WTC11 (cell line): ENCODE measurements around the gene ITPR1. TPM values are rescaled to one million over a fixed set of nuclear protein-coding genes. Genes with fewer than 3 reads are reported as not detected.
A peak's percentile ranks its signal among the peaks of the same experiment; 100 is the strongest.

Experiments used
- ATAC-seq: fragments of 200-7000 bp; cut with Tn5 transposase; 2 replicates; pipeline ENCODE4 v1.10.0; 2021; ENCODE audit warnings: mild to moderate bottlenecking, moderate library complexity
- CTCF ChIA-PET: fragments of 300-600 bp; sonication (Branson Sonifier 250); formaldehyde crosslinking; loops from one replicate; lab custom pipeline; 2021; ENCODE audit warnings: antibody characterized with exemption; lab: Charles Lee
- POLR2A ChIA-PET: fragments of 350-600 bp; sonication (Branson Sonifier 250); formaldehyde crosslinking; loops from one replicate; lab custom pipeline; 2021; ENCODE audit warnings: antibody characterized with exemption; lab: Charles Lee
- DNase-seq: peaks from one replicate; pipeline ENCODE4 v3.0.0; 2021; ENCODE audit warnings: low spot score
- H3K27ac Mint-ChIP-seq: 2 replicates; pipeline ENCODE4 v1.8.0; 2021; ENCODE audit warnings: mixed read lengths
- H3K27me3 Mint-ChIP-seq: 2 replicates; pipeline ENCODE4 v1.8.0; 2021; ENCODE audit warnings: low read depth, mild to moderate bottlenecking, moderate library complexity, mixed read lengths
- H3K36me3 Mint-ChIP-seq: 2 replicates; pipeline ENCODE4 v1.8.0; 2021; ENCODE audit warnings: mixed read lengths
- H3K4me1 Mint-ChIP-seq: 2 replicates; pipeline ENCODE4 v1.8.0; 2022; ENCODE audit warnings: mixed read lengths
- H3K4me3 Mint-ChIP-seq: 2 replicates; pipeline ENCODE4 v1.8.0; 2021; ENCODE audit warnings: mild to moderate bottlenecking, moderate library complexity, mixed read lengths
- H3K9me3 Mint-ChIP-seq: 2 replicates; pipeline ENCODE4 v1.8.0; 2021; ENCODE audit warnings: mixed read lengths
- E2F4 ChIP-seq: sonication (generic); formaldehyde crosslinking; IDR thresholded peaks from 2 replicates; pipeline ENCODE4 v1.8.1; 2022; ENCODE audit warnings: low read depth, mild to moderate bottlenecking, moderate library complexity, missing genetic modification reagents, borderline replicate concordance
- JAZF1 ChIP-seq: fragments of 250-450 bp; sonication (Bioruptor Pico); IDR thresholded peaks from 2 replicates; pipeline ENCODE4 v1.9.0; 2021; ENCODE audit warnings: moderate library complexity, mild to moderate bottlenecking, inconsistent platforms
- MYBL2 ChIP-seq: sonication (generic); formaldehyde crosslinking; IDR thresholded peaks from 2 replicates; pipeline ENCODE4 v1.8.1; 2023; ENCODE audit warnings: mild to moderate bottlenecking, moderate library complexity, missing genetic modification reagents
- NR3C1 ChIP-seq: sonication (generic); formaldehyde crosslinking; conservative IDR thresholded peaks from 2 replicates; pipeline ENCODE4 v1.8.1; 2023; ENCODE audit warnings: low read depth, mild to moderate bottlenecking, missing genetic modification reagents
- OVOL2 ChIP-seq: fragments of 250-450 bp; sonication (Bioruptor Pico); IDR thresholded peaks from 2 replicates; pipeline ENCODE4 v1.9.0; 2021; ENCODE audit warnings: mild to moderate bottlenecking, borderline replicate concordance
- RELA ChIP-seq: sonication (generic); formaldehyde crosslinking; IDR thresholded peaks from 2 replicates; pipeline ENCODE4 v1.8.1; 2022; ENCODE audit warnings: missing genetic modification reagents, mild to moderate bottlenecking, borderline replicate concordance
- TEAD1 ChIP-seq: sonication (generic); formaldehyde crosslinking; IDR thresholded peaks from 2 replicates; pipeline ENCODE4 v1.8.0; 2022; ENCODE audit warnings: mild to moderate bottlenecking, missing genetic modification reagents
- TEAD4 ChIP-seq: sonication (generic); formaldehyde crosslinking; IDR thresholded peaks from 2 replicates; pipeline ENCODE4 v1.8.0; 2022; ENCODE audit warnings: mild to moderate bottlenecking, missing genetic modification reagents
- TP53 ChIP-seq: sonication (generic); formaldehyde crosslinking; IDR thresholded peaks from 2 replicates; pipeline ENCODE4 v1.8.1; 2023; ENCODE audit warnings: mild to moderate bottlenecking, missing genetic modification reagents
- ZBTB21 ChIP-seq: sonication (generic); formaldehyde crosslinking; IDR thresholded peaks from 2 replicates; pipeline ENCODE4 v1.8.1; 2023; ENCODE audit warnings: mild to moderate bottlenecking, missing genetic modification reagents, borderline replicate concordance
- ZNF121 ChIP-seq: sonication (generic); formaldehyde crosslinking; IDR thresholded peaks from 2 replicates; pipeline ENCODE4 v1.8.0; 2023; ENCODE audit warnings: missing genetic modification reagents
- ZNF263 ChIP-seq: sonication (generic); formaldehyde crosslinking; IDR thresholded peaks from 2 replicates; pipeline ENCODE4 v1.8.1; 2022; ENCODE audit warnings: low read depth, mild to moderate bottlenecking, moderate library complexity, missing genetic modification reagents
- ZNF281 ChIP-seq: sonication (generic); formaldehyde crosslinking; IDR thresholded peaks from 2 replicates; pipeline ENCODE4 v1.8.0; 2023; ENCODE audit warnings: mild to moderate bottlenecking, missing genetic modification reagents
- ZNF423 ChIP-seq: fragments of 250-450 bp; sonication (Bioruptor Pico); IDR thresholded peaks from 2 replicates; pipeline ENCODE4 v2.1.2; 2022; ENCODE audit warnings: mild to moderate bottlenecking, moderate library complexity
- ZNF425 ChIP-seq: fragments of 250-450 bp; sonication (Bioruptor Pico); conservative IDR thresholded peaks from 2 replicates; pipeline ENCODE4 v1.9.0; 2021; ENCODE audit warnings: mild to moderate bottlenecking
- ZNF532 ChIP-seq: fragments of 250-450 bp; sonication (Bioruptor Pico); IDR thresholded peaks from 2 replicates; pipeline ENCODE4 v1.9.0; 2021; ENCODE audit warnings: mild to moderate bottlenecking, borderline replicate concordance
- total RNA-seq: library from RNA; stranded (reverse); gene quantifications from 3 replicates; pipeline ENCODE4 v1.2.3, GENCODE V29; 2021

ITPR1 gene
- total RNA-seq, 1 experiment from 2014 or later, result 11.8 TPM

- TF ChIP-seq ZNF532 (CRISPR knock-in tag), result no peak
Observed at GRCh38 chr3:4491855-4492207, 1.3 kb upstream of the ITPR1 start (continued).

GRCh38 chr3:4492208-4493013, 737 bp upstream of the ITPR1 start:
- Mint-ChIP-seq H3K27me3 (peaks cover 30% of the 10 kb centered on the region), H3K36me3 (no peaks in the 10 kb centered on the region), H3K9me3 (no peaks in the 10 kb centered on the region), H3K27ac (peak overlapping the region; percentile 96), H3K4me3 (peak overlapping the region; percentile 84), H3K4me1 (peaks cover 20% of the 10 kb centered on the region)
- ChIA-PET CTCF (interaction anchor here (0.6 to 2.6 kb wide), 10 partner anchors 16 to 534 kb away, joined by 3 to 25 read pairs (median 6); partner anchors contain the start of gene SUMF1), POLR2A (interaction anchor here (0.7 to 3.3 kb wide), 14 partner anchors 9 to 186 kb away, joined by 3 to 31 read pairs (median 4); partner anchors contain the start of gene SUMF1)
- DNase-seq (peak; percentile 55), ATAC-seq (peak; percentile 35)
- TF ChIP-seq MYBL2 (CRISPR knock-in tag) (peak; percentile 72; the same call in 1 of the 2 replicates), RELA (no peak)

- Mint-ChIP-seq H3K9me3 (no peaks in the 10 kb centered on the region), H3K27me3 (peaks cover 26% of the 10 kb centered on the region), H3K4me3 (peak overlapping the region; percentile 84), H3K4me1 (peaks cover 20% of the 10 kb centered on the region), H3K27ac (no peak overlapping the region), H3K36me3 (no peaks in the 10 kb centered on the region)
- peak; percentile 28 for DNase-seq
- CTCF ChIA-PET, result interaction anchor here (0.5 to 2.6 kb wide), 6 partner anchors 14 to 143 kb away, joined by 3 to 25 read pairs (median 12); no protein-coding TSS in a partner anchor
- ATAC-seq, result no peak
- POLR2A ChIA-PET, result interaction anchor here (0.6 to 3.3 kb wide), 12 partner anchors 7 to 566 kb away, joined by 3 to 31 read pairs (median 5); partner anchors contain the start of gene SUMF1
- TF ChIP-seq ZNF263 (no peak), ZBTB21 (CRISPR knock-in tag) (no peak), NR3C1 (CRISPR knock-in tag) (no peak), ZNF121 (CRISPR knock-in tag) (no peak), E2F4 (CRISPR knock-in tag) (no peak), OVOL2 (CRISPR knock-in tag) (no peak), JAZF1 (CRISPR knock-in tag) (no peak), TP53 (CRISPR knock-in tag) (no peak), ZNF281 (CRISPR knock-in tag) (no peak), TEAD1 (CRISPR knock-in tag) (no peak), ZNF423 (CRISPR knock-in tag) (no peak), ZNF425 (CRISPR knock-in tag) (no peak), TEAD4 (no peak)
Observed at GRCh38 chr3:4493941-4494894, 1.1 kb downstream of the ITPR1 start.
